Measurements from ENCODE around the gene GNG4.

The GNG4 gene

DNA sequence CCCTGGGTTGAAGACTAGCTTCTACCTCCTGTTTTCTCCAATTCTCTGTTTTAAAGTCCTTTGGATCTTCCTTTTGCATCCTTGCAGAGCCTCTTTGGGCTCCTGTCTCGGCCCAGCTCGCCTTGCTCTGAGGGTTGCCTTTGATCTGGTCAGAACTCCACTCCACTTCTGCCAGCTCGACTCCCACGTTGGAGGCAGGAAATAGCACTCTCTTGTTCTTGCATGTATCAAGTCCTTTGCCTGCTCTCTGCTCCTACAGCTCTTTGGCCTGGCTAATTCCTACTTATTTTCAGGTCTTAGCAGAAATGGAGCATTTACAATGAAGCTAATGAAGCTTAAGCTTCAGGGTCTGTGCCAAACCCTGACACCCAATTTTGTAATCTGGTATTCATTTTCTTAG lies 124.3 kb downstream of the GNG4 start:
- no peak for DNase-seq

DNA sequence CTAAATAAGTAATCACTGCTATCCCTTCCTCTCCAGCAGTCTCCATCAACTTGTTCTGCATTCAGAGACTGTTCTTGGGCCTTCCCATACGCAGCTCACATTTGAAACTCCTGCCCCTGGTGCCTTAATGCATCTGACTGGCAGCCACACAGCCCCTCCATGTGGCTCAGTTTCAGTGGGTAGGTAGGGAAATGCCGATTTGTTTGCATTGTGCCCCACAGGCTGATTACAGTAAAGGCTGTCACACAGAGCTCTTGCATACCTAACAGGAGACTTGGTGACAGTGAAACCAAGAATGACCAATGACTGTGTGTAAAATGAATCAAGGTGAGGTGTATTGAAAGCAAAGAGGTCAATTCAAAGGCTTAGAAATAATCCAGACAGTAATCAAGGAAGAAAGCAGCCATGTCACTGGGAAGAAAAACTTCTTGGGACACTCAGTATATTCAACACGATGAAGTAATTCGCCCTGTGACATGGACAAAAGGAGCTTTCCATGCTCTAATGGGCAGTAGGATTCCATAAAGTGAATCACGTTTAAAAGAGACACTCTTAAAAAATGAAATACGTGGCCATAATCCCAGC lies 132.6 kb downstream of the GNG4 start:
- DNase-seq = no peak

DNA sequence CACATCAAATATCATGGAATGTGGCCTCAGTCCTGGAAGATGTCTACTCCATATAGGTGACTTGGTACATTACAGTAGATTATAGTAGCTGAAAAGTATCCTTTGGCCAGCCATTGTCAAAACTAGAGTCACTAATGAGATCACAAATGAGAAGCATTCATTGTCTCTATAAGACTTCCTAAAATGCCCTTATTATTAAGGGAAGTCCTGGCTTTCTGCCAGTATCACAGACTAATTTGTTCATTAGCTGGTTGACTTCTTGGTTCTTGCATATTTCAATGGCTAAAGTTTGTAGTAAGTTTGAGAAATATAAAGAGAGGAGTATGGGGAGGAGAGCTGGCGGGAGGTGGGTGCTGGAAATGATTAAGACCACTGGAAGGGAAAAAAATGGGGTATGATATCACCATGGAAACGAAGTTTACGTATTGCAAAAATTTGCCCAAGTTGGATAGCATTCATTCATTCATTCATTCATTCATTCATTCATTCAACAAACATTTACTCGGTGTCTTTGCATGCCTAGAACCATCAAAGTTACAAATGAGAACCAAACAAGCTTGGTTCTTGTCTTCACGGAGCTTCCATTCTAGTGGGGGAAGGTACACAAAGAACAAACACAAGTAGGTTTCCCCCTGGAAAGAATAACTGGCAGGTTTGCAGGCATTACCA lies 133.6 kb downstream of the GNG4 start:
- DNase-seq = no peak

DNA sequence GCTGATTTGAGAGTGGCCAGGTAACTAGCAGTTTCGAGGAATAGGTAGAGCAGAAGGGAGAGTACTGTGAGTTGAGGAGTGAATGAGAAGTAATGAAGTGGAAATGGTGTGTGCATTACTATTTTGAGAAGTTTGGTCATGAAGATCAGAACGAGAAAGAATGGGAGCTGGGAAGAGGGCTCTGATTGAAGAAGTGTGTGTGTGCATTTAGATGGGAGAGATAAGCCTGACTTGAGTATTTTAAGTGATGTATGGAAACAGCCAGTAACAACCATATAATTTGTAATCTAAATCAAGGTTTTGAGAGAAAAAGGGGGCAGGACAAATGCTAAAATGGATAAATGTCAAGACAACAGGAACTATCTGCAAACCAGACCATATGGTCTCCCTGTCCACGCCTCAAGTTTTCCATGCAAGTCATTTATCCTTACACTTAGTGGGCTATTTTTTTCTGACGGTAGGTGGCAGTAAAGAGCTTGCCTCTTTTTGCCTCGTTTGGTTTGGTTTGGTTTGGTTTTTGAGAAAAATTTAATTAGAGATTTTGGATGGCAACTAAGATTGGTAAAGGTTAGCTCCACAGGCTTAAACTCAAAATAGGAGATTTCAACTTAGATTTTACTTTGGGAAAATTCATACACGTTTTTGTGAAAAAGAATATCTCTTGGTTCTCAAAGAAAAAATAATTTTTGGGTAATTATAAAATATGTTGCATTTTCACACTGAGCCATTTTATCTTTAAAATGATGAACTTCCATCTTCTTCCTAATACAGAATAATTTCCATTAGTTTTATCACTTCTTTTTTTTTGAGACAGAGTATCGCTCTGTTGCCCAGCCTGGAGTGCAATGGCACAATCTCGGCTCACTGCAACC lies 135.9 kb downstream of the GNG4 start:
- DNase-seq = peak; percentile 61

DNA sequence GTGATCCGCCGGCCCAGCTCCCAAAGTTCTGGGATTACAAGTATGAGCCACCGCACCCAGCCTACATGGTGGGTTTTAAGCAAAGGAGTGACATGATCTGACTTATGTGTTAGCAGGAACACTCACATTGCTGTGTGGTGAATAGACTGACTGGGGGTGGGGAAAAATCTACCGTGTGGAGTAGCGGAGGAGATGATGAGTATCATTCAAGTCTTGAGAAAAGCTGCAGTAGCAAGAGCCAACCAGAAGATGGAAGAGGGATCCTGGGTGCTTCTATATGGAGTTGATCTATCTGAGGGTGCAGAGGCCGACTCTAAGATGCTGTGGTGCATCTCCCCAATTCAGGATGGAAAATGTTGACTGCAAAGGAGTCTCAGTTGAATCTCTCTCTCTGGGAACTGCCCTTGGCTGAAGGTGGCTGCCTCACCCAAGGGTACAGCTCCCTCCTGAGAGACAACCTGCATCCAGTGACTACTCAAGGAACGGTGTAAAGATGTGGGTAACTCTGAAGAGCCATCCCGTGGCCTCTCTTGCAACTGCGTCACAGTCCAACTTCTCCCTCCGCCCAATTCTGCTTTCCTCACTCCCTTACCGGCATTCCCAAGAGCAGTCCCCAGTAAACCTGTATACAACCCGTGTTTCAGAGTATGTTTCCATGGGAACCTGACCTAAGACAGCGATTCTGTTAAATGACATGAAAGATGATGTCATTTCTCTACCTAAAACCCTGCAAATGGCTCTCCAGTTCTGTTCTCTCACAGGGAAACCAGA lies 137.9 kb downstream of the GNG4 start:
- DNase-seq = no peak

DNA sequence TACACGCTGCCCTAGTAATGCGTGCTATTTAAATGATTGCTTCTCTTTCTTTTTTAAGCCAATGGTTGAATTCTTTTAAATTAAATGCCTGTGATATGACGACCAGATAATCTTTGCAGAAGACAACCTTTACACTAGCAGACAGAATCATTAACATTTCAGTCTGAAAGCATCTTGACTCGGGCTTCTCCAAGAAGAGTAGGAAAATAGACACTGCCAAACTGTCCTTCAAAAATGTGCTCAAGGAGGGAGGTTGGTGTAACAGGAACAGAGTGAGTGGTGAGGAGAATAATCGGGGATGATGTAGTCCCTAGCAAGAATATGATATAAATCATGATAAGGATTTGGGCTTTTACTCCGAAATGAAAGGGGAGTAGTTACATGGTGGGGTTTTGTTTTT lies 138.8 kb downstream of the GNG4 start:
- DNase-seq = no peak

DNA sequence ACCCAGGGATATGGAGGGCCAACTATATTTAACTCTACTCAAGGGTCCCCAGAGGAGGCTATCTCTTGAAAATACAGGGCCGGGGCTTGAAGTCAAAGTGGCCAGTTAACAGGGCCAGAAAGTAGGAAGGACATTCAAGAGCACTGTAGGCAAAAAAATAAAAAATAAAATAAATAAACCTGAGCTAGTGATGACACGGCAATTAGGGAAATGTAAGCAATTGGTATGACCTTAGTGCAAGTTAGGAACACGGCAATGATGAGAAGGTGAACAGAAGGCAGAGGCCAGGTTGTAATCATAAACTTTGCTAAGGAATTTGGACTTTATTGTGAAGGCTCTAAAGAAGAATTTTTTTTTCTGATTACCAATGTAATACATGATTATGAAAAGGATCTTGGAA lies 142.0 kb downstream of the GNG4 start:
- DNase-seq = no peak

DNA sequence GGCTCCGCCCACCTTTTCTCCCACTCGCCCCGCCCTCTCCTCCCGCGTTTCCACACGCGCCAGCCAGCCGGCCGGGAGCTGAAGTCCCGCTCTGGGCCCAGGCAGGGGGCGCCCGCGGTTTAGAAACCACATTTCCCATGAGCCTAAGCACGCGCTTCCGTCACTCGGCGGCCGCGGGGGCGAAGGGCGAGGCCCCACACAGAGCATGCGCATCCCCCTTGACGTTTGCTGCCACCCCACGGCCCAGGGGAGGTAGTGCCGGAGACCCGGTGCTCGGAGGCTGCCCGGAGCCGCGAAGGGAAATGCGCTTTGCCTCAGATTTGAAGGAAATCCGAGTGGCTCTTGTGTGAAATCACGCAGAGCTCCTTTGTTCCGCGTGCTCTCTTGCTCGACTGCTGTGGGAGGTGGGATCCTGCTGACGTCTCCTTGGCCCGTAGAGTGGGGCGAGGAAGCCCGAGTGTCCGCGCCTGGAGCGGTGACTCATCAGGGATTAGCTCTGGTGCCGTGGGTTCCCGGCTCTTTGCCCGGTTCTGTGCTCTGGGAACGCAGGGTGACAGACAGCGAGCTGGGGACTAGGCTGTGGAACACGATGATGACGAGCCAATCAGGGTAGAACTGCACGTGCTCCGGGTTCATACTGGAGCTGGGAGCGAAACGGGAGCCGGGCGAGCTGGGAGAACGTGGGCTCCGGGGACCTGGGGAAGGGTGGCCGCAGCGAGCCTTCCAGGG lies 144.9 kb downstream of the GNG4 start:
- DNase-seq = peak; percentile 99

DNA sequence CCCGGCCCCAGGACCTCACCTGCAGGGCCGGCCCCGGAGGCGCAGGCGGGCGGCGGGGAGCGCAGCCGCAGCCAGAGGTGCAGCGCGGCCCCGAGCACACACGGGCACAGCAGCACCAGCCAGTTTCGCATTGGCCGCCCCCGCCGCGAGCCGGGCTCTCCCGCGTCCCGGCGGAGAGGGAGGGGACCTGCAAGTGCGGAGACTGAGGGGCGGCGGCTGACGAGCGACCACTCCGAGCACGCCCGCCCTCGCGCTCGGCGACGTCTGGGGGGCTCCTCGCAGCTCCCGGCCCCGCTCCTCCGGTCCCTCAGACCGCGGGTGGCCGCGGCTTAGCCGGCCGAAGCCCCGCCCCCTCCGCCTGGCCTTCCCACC lies 145.5 kb downstream of the GNG4 start, which contains the start of gene B3GALNT2:
Gene B3GALNT2, minus strand, starts transcription at position 331 of the 372 bp plus-strand sequence. Its CDS starts 200 bp downstream, at position 131.
- DNase-seq = no peak

DNA sequence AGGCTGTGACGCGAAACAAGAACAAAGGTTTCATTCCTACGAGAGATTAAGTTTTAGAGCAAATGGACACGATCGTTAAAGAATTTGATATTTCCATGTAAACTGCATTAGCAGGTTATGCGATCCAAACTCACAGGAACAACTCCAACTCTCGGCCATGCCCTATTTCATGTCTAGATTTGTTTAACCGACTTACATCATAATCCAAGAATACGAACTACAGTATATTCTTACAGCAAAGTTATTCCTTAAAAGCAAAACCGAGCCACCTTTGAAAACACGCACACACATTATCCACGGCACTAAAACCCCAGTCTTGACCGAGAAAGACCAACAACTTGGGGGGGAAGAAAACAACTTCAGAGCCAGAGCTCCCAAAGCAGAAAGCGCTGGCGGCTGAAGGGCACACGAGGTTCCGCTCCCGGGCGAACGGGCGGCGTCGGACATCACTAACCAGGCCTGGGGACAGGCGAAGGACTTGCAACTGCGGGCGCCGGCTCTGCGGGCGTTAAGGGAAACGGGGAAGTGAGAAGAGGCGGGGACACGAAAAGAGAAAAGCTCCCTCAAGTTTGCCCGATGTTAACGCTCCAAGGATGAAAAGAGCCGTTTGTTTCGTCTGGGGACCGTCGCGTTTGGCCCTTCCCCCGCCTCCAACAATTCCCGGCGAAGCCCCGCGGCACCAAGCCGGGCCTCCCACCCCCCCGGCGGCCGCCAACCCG lies 146.0 kb downstream of the GNG4 start:
- DNase-seq = peak; percentile 70

DNA sequence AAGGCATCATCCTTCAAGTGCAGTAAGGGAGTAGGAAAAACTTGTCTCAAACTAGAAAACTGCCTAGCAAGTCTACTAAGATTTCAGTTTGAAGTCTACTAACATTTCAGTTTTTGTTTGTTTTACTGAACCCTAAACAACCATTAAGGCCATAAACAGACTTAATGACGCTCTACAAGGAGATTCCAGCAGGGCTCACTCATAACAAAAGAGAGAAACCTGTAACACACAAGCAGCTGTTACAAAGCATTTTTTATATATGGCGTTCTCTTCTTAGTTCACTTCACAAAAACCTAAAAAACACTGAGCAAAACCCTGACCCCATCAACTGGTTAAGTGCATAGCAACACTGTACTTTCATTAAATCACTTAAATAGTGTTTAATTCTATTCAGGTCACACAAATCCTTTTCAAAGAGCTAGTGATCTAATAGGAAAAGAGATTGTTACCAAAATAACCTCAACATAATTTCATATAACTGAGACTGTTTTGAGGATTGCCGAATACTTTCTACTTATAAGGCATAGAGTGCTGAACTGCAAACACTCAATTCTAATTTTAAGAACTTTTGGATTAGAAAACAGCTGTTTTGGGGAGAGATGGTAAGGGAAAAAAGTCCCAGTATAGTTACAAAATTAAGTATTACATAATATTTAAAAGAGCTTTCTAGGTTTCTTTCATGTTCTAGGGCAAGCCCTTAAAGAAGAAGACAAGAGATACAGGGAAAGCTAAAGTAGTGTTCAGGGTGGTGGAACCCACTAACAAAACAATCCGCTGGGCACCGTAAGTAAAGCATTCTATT lies 146.8 kb downstream of the GNG4 start:
- no peak for DNase-seq

DNA sequence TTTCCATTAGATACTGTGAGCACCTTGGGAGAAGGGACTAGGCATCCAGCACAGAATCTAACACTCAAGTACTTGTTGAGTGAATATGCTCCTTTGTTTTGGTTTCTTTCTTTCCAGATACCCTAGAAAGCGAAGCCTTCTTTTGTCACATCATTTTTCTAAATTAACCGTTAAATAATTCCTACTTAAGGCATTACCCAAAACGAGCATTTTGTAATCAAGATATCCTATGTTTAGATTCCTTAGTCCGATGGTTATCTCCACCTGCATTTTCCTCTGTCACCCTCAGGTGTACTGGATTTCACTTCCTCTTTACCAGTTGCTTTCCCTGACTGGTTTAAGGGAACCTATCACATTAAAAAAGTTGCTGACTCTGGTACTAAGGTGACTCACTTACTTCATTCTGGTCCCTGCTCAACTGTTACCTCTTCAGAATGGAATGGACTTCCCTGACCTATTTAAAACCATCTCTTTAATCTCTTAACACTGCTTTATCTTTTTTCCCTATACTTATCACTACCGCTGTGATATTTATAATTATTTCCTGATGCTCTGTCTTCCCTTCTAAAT lies 148.5 kb downstream of the GNG4 start:
- DNase-seq = no peak

All from MV-4-11 (cell line).